Measurements from ENCODE around the gene SNRPD3. TPM values are rescaled to one million over a fixed set of nuclear protein-coding genes. Genes with fewer than 3 reads are reported as not detected.

SNRPD3 gene
- total RNA-seq, 1 donor from 2014 or later: 302 TPM

- peaks cover 2% of the 10 kb centered on the region for H3K27me3 Mint-ChIP-seq (ENCODE audit: insufficient read depth, low read depth)
- no peaks in the 10 kb centered on the region for H3K9me3 ChIP-seq (ENCODE audit: low read depth)
- no peaks in the 10 kb centered on the region for H3K36me3 ChIP-seq
- peak overlapping the region; percentile 22 for H3K9ac ChIP-seq
- no peak overlapping the region for H2AFZ ChIP-seq (replicated peaks)
- TF ChIP-seq EZH2phosphoT487 (IDR thresholded peaks at IDR 0.05): no peak
- TF ChIP-seq EZH2 (IDR thresholded peaks at IDR 0.05): no peak
- TF ChIP-seq CTCF (IDR thresholded peaks at IDR 0.05): no peak
- H3F3A ChIP-seq (ENCODE audit: low read depth): peaks cover 3% of the 10 kb centered on the region
- H3K4me1 ChIP-seq: no peaks in the 10 kb centered on the region
- no peaks in the 10 kb centered on the region for H3K79me2 ChIP-seq (ENCODE audit: low read depth)
- H3K27ac Mint-ChIP-seq: no peak overlapping the region
- H3K4me1 Mint-ChIP-seq: peaks cover 4% of the 10 kb centered on the region
- H3K9me3 Mint-ChIP-seq: no peaks in the 10 kb centered on the region
- no peaks in the 10 kb centered on the region for H4K20me1 ChIP-seq (ENCODE audit: low read depth)
- H3K4me2 ChIP-seq: no peak overlapping the region
- no peak overlapping the region for H3K4me3 Mint-ChIP-seq
- no peak for DNase-seq (ENCODE audit: low spot score)
- H3K27me3 ChIP-seq: no peaks in the 10 kb centered on the region
- no peak overlapping the region for H3K4me3 ChIP-seq
- H3K27ac ChIP-seq: no peak overlapping the region
- peaks cover 2% of the 10 kb centered on the region for H3K36me3 Mint-ChIP-seq
These were observed 33.1 kb downstream of the SNRPD3 start for GRCh38 chr22:24588757-24589481.

- Mint-ChIP-seq H3K36me3 (peaks cover 2% of the 10 kb centered on the region), H3K9me3 (no peaks in the 10 kb centered on the region), H3K27ac (no peak overlapping the region), H3K27me3 (ENCODE audit: insufficient read depth, low read depth) (peaks cover 2% of the 10 kb centered on the region), H3K4me1 (peaks cover 8% of the 10 kb centered on the region), H3K4me3 (no peak overlapping the region)
- no peak overlapping the region for H2AFZ ChIP-seq (replicated peaks)
- no peaks in the 10 kb centered on the region for H3K27me3 ChIP-seq
- TF ChIP-seq CTCF (IDR thresholded peaks at IDR 0.05) (no peak), EZH2phosphoT487 (IDR thresholded peaks at IDR 0.05) (no peak)
- peaks cover under 1% of the 10 kb centered on the region for H3K4me1 ChIP-seq
- no peak for DNase-seq (ENCODE audit: low spot score)
- no peak overlapping the region for H3K4me3 ChIP-seq
- no peak overlapping the region for H3K27ac ChIP-seq
- no peaks in the 10 kb centered on the region for H3K79me2 ChIP-seq (ENCODE audit: low read depth)
- H3K9ac ChIP-seq: no peak overlapping the region
- H3F3A ChIP-seq (ENCODE audit: low read depth): peaks cover 4% of the 10 kb centered on the region
- no peaks in the 10 kb centered on the region for H4K20me1 ChIP-seq (ENCODE audit: low read depth)
- H3K4me2 ChIP-seq: no peak overlapping the region
- no peaks in the 10 kb centered on the region for H3K9me3 ChIP-seq (ENCODE audit: low read depth)
- no peaks in the 10 kb centered on the region for H3K36me3 ChIP-seq
These were observed 33.8 kb downstream of the SNRPD3 start for GRCh38 chr22:24589518-24590030.

- Histone ChIP-seq H3K9me3 (ENCODE audit: low read depth) (no peaks in the 10 kb centered on the region), H3K27ac (no peak overlapping the region), H3F3A (ENCODE audit: low read depth) (peaks cover 4% of the 10 kb centered on the region), H3K4me1 (peaks cover 8% of the 10 kb centered on the region), H3K36me3 (no peaks in the 10 kb centered on the region), H3K9ac (no peak overlapping the region), H3K27me3 (no peaks in the 10 kb centered on the region), H3K79me2 (ENCODE audit: low read depth) (no peaks in the 10 kb centered on the region), H2AFZ (replicated peaks) (no peak overlapping the region), H4K20me1 (ENCODE audit: low read depth) (no peaks in the 10 kb centered on the region), H3K4me3 (no peak overlapping the region), H3K4me2 (no peak overlapping the region)
- DNase-seq (ENCODE audit: low spot score): no peak
- peaks cover 12% of the 10 kb centered on the region for H3K4me1 Mint-ChIP-seq
- no peak overlapping the region for H3K27ac Mint-ChIP-seq
- no peak for TF ChIP-seq EZH2phosphoT487 (IDR thresholded peaks at IDR 0.05)
- no peak for TF ChIP-seq CTCF (IDR thresholded peaks at IDR 0.05)
- TF ChIP-seq EZH2 (IDR thresholded peaks at IDR 0.05): no peak
- no peak overlapping the region for H3K4me3 Mint-ChIP-seq
- H3K36me3 Mint-ChIP-seq: peaks cover 2% of the 10 kb centered on the region
- no peaks in the 10 kb centered on the region for H3K9me3 Mint-ChIP-seq
- peaks cover 2% of the 10 kb centered on the region for H3K27me3 Mint-ChIP-seq (ENCODE audit: insufficient read depth, low read depth)
These were observed 34.9 kb downstream of the SNRPD3 start for GRCh38 chr22:24590596-24591173.

All from neural progenitor cell (in vitro differentiated cells).